DMS153 (cell line): Measurements from ENCODE around the gene MTA3.
"Not testable (repeated sequence)": the region's sequence is repeated elsewhere in the genome, so short reads cannot be mapped to it uniquely, and the experiment has no call there.

Experiments used
- DNase-seq: peaks from one replicate; lab custom pipeline; 2025; lab: John Stamatoyannopoulos, UW

The MTA3 gene

GRCh38 chr2:42567364-42567763 is 1.1 kb upstream of the MTA3 start:
- DNase-seq = no peak

DNA sequence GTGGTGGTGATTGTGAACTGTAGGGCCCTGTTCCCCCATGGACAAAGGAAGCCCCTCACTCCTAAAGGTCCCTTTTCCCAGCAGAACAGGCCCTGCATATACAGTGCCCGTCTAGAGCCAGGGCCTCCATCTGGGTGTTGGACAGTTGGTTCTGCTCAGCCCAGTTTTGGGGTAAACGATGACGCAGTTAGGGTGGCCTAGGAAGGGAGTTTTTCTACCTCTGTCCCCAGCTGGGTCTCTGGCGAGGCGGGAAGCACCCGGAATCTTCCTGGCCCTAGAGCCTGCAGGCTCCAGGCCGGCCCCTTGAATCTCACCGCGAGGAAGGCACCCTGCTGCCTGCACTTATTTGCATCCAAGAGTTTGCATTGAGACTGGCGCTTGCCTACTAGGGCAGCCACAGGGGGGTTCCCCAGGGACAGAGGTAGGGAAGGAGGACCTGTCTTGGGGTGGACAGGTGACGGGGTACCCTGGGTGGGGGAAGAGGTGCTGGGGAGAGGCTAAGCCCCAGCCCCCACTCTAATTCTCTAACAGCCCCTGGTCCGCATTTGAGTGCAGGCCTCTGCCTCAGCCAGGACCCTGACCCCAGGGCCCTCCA is 529 bp upstream of the MTA3 start:
- peak; percentile 46 for DNase-seq

GRCh38 chr2:42569116-42569711 is 782 bp downstream of the MTA3 start:
- peak; percentile 10 for DNase-seq

DNA sequence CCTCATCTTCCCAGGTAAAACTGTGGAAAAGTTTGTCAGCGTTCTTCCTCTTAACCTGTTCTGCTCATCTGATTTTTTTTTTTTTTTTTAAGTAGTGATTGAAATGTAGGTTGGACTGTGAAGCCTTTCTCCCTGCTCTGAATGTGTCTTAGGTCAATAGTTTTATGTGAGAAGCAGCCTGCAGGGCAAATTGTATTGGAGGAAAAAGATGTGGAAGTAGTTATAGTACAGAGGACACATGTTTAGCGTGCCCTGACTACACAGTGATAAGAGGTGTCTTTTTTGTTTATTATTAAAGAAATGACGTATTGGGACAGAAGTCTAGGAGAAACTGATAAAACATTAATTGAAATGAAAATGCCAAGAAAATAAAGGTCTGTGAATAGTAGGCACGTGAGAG is 1.5 kb downstream of the MTA3 start:
- DNase-seq = no peak

DNA sequence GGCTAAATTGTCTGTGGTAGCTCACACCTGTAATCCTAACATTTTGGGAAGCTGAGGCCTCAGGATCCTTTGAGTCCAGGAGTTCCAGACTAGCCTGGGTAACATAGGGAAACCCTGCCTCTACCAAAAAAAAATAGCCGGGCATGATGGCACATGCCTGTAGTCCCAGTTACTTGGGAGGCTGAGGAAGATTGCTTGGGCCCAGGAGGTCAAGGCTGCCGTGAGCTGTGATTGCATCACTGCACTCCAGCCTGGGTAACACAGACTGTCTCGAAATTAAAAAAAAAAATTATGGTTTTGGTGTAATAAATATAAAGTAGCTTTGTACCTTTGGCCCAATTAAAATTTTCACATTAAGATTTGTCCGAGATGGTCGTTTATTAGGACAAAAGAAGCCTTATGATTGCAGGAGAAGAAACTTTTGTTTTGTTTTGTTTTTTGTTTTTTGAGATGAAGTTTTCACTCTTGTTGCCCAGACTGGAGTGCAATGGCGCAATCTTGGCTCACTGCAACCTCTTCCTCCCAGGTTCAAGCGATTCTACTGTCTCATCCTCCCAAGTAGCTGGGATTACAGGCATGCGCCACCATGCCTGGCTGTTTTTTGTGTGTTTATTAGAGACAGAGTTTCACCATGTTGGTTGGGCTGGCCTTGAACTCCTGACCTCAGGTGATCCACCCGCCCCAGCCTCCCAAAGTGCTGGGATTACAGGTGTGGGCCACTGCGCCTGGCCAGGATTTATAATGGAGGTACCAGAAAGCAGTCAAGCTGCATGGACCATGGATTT is 4.1 kb downstream of the MTA3 start:
- DNase-seq = no peak

GRCh38 chr2:42573256-42573655 is 4.8 kb downstream of the MTA3 start:
- no peak for DNase-seq

DNA sequence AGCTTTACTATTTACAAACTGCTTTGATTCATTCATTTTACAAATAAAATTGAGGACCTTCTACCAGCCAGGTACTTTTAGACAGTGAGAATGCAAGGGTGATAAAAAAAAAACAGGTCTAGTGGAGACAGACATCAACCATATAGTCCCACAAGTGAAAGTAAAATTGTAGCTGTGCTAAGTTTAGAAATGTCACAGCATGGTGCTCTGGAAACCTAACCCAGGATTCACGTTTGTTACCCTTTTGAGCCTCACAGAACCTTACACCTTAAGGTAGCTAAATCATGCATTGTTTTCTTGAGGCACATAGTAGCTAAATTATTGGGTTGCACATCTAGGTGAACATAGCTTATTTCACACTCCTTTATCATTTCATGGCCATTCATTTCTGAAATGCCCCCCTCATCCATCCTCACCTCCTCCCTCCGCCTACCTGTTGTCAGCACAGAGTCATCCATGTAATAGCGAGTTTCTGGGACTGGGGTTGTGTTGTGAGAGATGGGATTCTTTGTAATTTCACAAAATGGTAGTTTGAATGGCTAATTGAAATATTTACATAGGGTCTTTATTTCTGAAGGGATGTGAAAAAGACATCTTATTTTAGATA is 7.1 kb downstream of the MTA3 start:
- no peak for DNase-seq

DNA sequence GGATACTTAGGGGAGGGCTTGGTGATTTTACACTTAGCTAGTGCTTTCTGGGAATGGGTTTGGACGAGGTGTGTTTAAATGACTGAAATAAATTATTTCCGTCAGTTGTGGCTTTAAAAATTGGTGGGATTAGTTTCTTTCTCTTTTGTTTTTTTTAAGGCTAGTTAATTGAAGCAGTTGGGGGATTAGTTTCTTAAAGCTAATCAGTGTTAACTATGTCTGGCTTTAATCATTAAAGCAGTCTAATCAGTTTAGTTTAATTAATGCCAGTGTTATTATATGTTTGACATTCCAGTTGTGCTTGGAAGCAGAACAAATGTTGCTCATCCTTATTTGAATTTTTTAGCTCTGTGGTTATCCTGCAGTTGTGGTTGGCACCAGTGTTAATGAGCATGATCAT is 10.2 kb downstream of the MTA3 start:
- no peak for DNase-seq

DNA sequence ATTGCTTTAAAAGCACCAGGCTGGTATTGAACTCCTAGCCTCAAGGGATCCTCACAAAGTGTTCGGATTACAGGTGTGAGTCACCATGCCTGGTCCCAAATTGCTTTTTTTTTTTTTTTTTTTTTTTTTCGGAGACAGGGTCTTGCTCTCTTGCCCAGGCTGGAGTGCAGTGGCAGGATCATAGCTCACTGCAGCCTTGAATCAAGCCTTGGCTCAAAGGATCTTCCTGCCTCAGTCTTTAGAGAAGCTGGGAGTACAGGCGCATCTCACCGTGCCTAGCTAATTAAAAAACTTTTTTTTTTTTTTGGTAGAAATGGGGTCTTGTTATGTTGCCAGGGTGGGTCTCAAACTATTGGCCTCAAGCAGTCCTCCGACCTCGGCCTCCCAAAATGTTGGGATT is 12.8 kb downstream of the MTA3 start:
- no peak for DNase-seq

DNA sequence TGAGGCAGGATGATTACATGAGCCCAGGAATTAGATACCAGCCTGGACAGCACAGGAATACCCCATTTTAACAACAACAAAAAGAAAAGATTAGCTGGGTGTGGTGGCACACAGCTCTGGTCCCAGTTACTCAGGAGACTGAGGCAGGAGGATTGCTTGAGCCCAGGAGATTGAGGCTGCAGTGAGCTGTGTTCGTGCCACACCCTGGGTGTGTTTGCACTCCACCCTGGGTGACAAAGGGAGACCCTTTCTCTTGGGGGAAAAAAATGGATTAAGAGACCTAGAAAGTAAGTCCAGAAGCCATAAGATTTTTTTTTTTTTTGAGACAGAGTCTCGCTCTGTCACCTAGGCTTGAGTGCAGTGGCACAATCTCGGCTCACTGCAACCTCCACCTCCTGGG is 16.2 kb downstream of the MTA3 start:
- DNase-seq = not testable (repeated sequence)

DNA sequence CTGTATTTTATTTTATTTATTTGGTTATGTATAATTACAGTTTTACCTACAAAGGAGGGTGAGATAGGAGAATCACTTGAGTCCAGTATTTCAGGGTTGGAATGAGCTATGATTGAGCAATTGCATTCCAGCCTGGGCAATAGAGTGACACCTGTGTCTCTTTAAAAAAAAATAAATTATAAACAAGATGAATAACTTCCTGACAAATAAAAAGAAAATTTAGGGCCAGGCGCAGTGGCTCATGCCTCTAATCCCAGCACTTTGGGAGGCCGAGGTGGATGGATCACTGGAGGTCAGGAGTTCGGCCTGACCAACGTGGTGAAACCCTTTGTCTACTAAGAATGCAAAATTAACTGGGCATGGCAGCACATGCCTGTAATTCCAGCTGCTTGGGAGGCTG is 17.3 kb downstream of the MTA3 start:
- no peak for DNase-seq

GRCh38 chr2:42587526-42588117 is 19.2 kb downstream of the MTA3 start:
- no peak for DNase-seq

DNA sequence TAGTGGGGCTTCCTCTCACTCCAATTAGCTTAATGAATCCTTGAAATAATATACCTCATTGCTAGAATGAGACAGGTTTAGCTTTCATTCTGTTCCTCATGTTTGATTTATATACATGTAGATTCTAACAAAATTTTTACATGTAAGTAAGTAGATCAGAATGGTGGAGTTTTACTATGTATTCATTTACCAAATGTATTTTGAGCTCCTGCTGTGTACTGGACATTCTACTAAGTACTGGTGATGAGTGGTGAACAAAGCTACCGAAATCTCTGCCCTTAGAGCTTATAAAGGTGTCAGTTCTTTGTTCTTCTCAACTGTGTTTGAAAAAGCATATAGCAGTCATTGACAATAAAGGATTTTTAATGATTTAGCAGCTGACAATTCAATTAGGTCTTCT is 19.7 kb downstream of the MTA3 start:
- no peak for DNase-seq

- no peak for DNase-seq
These were observed 21.7 kb downstream of the MTA3 start for GRCh38 chr2:42590176-42590575.

GRCh38 chr2:42593282-42593681 is 24.9 kb downstream of the MTA3 start:
- DNase-seq = no peak

- DNase-seq = no peak
These were observed 30.2 kb downstream of the MTA3 start for GRCh38 chr2:42598656-42599055.

GRCh38 chr2:42601076-42601475 is 32.6 kb downstream of the MTA3 start:
- no peak for DNase-seq

DNA sequence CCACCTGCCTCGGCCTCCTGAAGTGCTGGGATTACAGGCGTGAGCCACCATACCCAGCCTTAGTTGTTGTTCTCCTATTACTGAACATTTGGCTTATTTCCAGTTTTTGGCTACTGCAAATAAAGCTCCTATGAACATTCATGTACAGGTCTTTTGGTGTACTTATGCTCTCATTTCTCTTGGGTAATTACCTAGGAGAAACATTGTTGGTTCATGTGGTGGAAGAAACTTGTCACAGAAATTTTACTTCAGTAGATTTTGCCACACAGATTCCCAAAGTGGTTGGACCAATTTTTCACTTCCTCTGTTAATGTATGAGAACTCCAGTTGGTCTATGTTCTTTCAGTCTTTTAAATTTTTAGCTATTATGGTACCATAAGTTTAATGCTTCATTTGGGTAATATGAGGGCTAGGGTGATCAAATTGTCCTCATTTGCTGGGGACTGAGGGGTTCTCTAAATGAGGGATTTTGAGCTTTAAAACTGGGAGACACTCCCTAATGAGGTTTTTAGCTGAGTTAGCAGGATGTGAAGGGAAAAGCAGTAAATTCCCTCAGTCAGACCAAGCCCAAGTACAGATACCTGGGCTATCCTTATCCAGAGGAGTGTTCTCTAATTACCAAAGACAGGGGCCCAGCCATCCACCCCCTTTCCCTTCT is 33.9 kb downstream of the MTA3 start:
- peak; percentile 50 for DNase-seq

DNA sequence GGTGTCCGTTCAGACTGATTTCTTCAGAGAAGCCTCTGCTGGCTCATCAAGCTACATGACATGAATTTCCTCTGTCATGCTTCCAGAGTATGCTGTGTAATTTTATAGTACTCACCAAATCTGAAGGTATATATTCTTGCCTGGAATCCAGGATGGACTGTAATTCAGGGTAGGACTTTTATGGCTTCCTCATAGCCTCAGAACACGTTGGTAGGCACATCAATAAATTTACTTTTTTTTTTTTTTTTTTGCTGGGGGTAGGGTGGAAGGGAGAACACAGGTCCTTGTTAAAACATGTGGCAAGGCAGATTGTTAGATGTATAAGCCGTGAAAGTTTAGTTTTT is 34.4 kb downstream of the MTA3 start:
- DNase-seq = no peak

GRCh38 chr2:42604341-42604867 is 36.0 kb downstream of the MTA3 start:
- DNase-seq = not testable (repeated sequence)

DNA sequence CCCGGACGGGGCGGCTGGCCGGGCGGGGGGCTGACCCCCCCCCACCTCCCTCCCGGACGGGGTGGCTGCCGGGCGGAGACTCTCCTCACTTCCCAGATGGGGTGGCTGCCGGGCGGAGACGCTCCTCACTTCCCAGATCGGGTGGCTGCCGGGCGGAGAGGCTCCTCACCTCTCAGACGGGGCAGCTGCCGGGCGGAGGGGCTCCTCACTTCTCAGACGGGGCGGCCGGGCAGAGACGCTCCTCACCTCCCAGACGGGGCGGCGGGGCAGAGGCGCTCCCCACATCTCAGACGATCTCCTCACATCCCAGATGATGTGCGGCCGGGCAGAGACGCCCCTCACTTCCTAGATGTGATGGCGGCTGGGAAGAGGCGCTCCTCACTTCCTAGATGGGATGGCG is 37.7 kb downstream of the MTA3 start:
- DNase-seq = not testable (repeated sequence)

GRCh38 chr2:42607101-42607637 is 38.7 kb downstream of the MTA3 start:
- no peak for DNase-seq
